ENCODE data around the gene MPZL3.

- TF ChIP-seq RAD21 (IDR thresholded peaks at IDR 0.05) (no peak), ZBTB33 (IDR thresholded peaks at IDR 0.05) (no peak), TAF1 (conservative IDR thresholded peaks at IDR 0.05) (no peak)
- TF ChIP-seq, protein P1, sequence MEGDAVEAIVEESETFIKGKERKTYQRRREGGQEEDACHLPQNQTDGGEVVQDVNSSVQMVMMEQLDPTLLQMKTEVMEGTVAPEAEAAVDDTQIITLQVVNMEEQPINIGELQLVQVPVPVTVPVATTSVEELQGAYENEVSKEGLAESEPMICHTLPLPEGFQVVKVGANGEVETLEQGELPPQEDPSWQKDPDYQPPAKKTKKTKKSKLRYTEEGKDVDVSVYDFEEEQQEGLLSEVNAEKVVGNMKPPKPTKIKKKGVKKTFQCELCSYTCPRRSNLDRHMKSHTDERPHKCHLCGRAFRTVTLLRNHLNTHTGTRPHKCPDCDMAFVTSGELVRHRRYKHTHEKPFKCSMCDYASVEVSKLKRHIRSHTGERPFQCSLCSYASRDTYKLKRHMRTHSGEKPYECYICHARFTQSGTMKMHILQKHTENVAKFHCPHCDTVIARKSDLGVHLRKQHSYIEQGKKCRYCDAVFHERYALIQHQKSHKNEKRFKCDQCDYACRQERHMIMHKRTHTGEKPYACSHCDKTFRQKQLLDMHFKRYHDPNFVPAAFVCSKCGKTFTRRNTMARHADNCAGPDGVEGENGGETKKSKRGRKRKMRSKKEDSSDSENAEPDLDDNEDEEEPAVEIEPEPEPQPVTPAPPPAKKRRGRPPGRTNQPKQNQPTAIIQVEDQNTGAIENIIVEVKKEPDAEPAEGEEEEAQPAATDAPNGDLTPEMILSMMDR (IDR thresholded peaks at IDR 0.05; ENCODE audit: low read depth, low read length, missing input control): no peak
- TF ChIP-seq, protein P2, sequence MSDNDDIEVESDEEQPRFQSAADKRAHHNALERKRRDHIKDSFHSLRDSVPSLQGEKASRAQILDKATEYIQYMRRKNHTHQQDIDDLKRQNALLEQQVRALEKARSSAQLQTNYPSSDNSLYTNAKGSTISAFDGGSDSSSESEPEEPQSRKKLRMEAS (IDR thresholded peaks at IDR 0.05): no peak
Measured at GRCh38 chr11:118291477-118292135, 39.4 kb upstream of the MPZL3 start.

Measured in liver (tissue), 3 donors.